Measurements from ENCODE around the gene SUSD2.

SUSD2 gene

GRCh38 chr22:24155627-24156140, 25.6 kb upstream of the SUSD2 start:
- ATAC-seq = peak; percentile 73
- no peak for TF ChIP-seq BACH2 (CRISPR knock-in tag; IDR thresholded peaks at IDR 0.05; ENCODE audit: borderline replicate concordance)
- no peak for TF ChIP-seq CSDC2 (CRISPR knock-in tag; IDR thresholded peaks at IDR 0.05)
- 0 out of 2 replicates have a peak, but pooled peaks have one; percentile 34 for TF ChIP-seq ZFP3 (CRISPR knock-in tag; IDR thresholded peaks at IDR 0.05)

- ATAC-seq = peak; percentile 63
- no peak for TF ChIP-seq ISL1 (CRISPR knock-in tag; IDR thresholded peaks at IDR 0.05)
- no peak for TF ChIP-seq BACH2 (CRISPR knock-in tag; IDR thresholded peaks at IDR 0.05; ENCODE audit: borderline replicate concordance)
- no peak for TF ChIP-seq PPARA (CRISPR knock-in tag; IDR thresholded peaks at IDR 0.05; ENCODE audit: borderline replicate concordance)
- no peak for TF ChIP-seq ZNF8 (CRISPR knock-in tag; IDR thresholded peaks at IDR 0.05)
- TF ChIP-seq OSR1 (CRISPR knock-in tag; IDR thresholded peaks at IDR 0.05) = no peak
- no peak for TF ChIP-seq ARNTL (CRISPR knock-in tag; IDR thresholded peaks at IDR 0.05; ENCODE audit: borderline replicate concordance, low read depth)
- no peak for TF ChIP-seq ZC3H10 (CRISPR knock-in tag; IDR thresholded peaks at IDR 0.05)
- TF ChIP-seq ZNF70 (CRISPR knock-in tag; IDR thresholded peaks at IDR 0.05) = no peak
- TF ChIP-seq ZFP30 (CRISPR knock-in tag; IDR thresholded peaks at IDR 0.05) = no peak
- no peak for TF ChIP-seq TSHZ2 (CRISPR knock-in tag; IDR thresholded peaks at IDR 0.05)
- TF ChIP-seq CSDC2 (CRISPR knock-in tag; IDR thresholded peaks at IDR 0.05) = no peak
- no peak for TF ChIP-seq TOX (CRISPR knock-in tag; IDR thresholded peaks at IDR 0.05; ENCODE audit: borderline replicate concordance)
- TF ChIP-seq TCF4 (CRISPR knock-in tag; IDR thresholded peaks at IDR 0.05; ENCODE audit: borderline replicate concordance) = no peak
- TF ChIP-seq ZNF565 (CRISPR knock-in tag; conservative IDR thresholded peaks at IDR 0.05; ENCODE audit: low read depth) = no peak
- TF ChIP-seq, protein P1, sequence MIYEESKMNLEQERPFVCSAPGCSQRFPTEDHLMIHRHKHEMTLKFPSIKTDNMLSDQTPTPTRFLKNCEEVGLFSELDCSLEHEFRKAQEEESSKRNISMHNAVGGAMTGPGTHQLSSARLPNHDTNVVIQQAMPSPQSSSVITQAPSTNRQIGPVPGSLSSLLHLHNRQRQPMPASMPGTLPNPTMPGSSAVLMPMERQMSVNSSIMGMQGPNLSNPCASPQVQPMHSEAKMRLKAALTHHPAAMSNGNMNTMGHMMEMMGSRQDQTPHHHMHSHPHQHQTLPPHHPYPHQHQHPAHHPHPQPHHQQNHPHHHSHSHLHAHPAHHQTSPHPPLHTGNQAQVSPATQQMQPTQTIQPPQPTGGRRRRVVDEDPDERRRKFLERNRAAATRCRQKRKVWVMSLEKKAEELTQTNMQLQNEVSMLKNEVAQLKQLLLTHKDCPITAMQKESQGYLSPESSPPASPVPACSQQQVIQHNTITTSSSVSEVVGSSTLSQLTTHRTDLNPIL (CRISPR knock-in tag; IDR thresholded peaks at IDR 0.05; ENCODE audit: low read depth) = no peak
- TF ChIP-seq ESRRG (CRISPR knock-in tag; IDR thresholded peaks at IDR 0.05) = no peak
- TF ChIP-seq ZFP3 (CRISPR knock-in tag; IDR thresholded peaks at IDR 0.05) = no peak
These were observed 25.0 kb upstream of the SUSD2 start for GRCh38 chr22:24156141-24156912.

- peak; percentile 92 for ATAC-seq
- TF ChIP-seq ZC3H10 (CRISPR knock-in tag; IDR thresholded peaks at IDR 0.05) = no peak
- TF ChIP-seq, protein P2, sequence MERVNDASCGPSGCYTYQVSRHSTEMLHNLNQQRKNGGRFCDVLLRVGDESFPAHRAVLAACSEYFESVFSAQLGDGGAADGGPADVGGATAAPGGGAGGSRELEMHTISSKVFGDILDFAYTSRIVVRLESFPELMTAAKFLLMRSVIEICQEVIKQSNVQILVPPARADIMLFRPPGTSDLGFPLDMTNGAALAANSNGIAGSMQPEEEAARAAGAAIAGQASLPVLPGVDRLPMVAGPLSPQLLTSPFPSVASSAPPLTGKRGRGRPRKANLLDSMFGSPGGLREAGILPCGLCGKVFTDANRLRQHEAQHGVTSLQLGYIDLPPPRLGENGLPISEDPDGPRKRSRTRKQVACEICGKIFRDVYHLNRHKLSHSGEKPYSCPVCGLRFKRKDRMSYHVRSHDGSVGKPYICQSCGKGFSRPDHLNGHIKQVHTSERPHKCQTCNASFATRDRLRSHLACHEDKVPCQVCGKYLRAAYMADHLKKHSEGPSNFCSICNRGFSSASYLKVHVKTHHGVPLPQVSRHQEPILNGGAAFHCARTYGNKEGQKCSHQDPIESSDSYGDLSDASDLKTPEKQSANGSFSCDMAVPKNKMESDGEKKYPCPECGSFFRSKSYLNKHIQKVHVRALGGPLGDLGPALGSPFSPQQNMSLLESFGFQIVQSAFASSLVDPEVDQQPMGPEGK (CRISPR knock-in tag; IDR thresholded peaks at IDR 0.05; ENCODE audit: borderline replicate concordance) = no peak
- no peak for TF ChIP-seq TCF4 (CRISPR knock-in tag; IDR thresholded peaks at IDR 0.05; ENCODE audit: borderline replicate concordance)
- no peak for TF ChIP-seq ZFP3 (CRISPR knock-in tag; IDR thresholded peaks at IDR 0.05)
- no peak for TF ChIP-seq CSDC2 (CRISPR knock-in tag; IDR thresholded peaks at IDR 0.05)
- TF ChIP-seq ZNF565 (CRISPR knock-in tag; conservative IDR thresholded peaks at IDR 0.05; ENCODE audit: low read depth) = no peak
- no peak for TF ChIP-seq PPARA (CRISPR knock-in tag; IDR thresholded peaks at IDR 0.05; ENCODE audit: borderline replicate concordance)
- TF ChIP-seq ESRRG (CRISPR knock-in tag; IDR thresholded peaks at IDR 0.05) = no peak
- TF ChIP-seq BACH2 (CRISPR knock-in tag; IDR thresholded peaks at IDR 0.05; ENCODE audit: borderline replicate concordance) = no peak
- no peak for TF ChIP-seq RARB (CRISPR knock-in tag; IDR thresholded peaks at IDR 0.05)
- TF ChIP-seq, protein P1 (CRISPR knock-in tag; IDR thresholded peaks at IDR 0.05; ENCODE audit: low read depth) = no peak
- TF ChIP-seq TOX (CRISPR knock-in tag; IDR thresholded peaks at IDR 0.05; ENCODE audit: borderline replicate concordance) = no peak
These were observed 24.1 kb upstream of the SUSD2 start for GRCh38 chr22:24156913-24157821.

Data from SK-N-SH treated with all-trans-retinoic acid at 6 μM for 48 hours (cell line).